NB4 (cell line): ENCODE results near the gene SND1.

Experiments used
- DNase-seq: peaks from one replicate; pipeline ENCODE4 v3.0.0; 2010; ENCODE audit warnings: low read depth
- H3K4me3 ChIP-seq: one replicate; pipeline ENCODE4 v1.5.1; 2011; ENCODE audit warnings: mild to moderate bottlenecking, low read depth, low read length, moderate library complexity
- CTCF ChIP-seq: IDR thresholded peaks from one replicate; pipeline ENCODE4 v1.5.1; 2012; ENCODE audit warnings: low read depth, low read length
- MAX ChIP-seq: IDR thresholded peaks from 2 replicates; pipeline ENCODE4 v1.6.1; 2011; ENCODE audit warnings: low read depth, low read length
- MYC ChIP-seq: IDR thresholded peaks from 2 replicates; pipeline ENCODE4 v1.6.1; 2011; ENCODE audit warnings: low read depth, low read length
- POLR2A ChIP-seq: IDR thresholded peaks from 2 replicates; pipeline ENCODE4 v1.6.1; 2011; ENCODE audit warnings: mild to moderate bottlenecking; ENCODE audit not compliant: insufficient read length; ENCODE audit errors: extremely low read depth

Gene SND1

GRCh38 chr7:127629268-127629854 lies 22.6 kb upstream of the SND1 start:
- H3K4me3 ChIP-seq: no peak overlapping the region
- TF ChIP-seq MAX: no peak
- no peak for TF ChIP-seq POLR2A
- no peak for TF ChIP-seq MYC
- TF ChIP-seq CTCF: peak; percentile 91
- DNase-seq: peak; percentile 53

- DNase-seq: no peak
- no peak overlapping the region for H3K4me3 ChIP-seq
- TF ChIP-seq CTCF: no peak
- TF ChIP-seq POLR2A: no peak
- no peak for TF ChIP-seq MAX
- no peak for TF ChIP-seq MYC
Measured at GRCh38 chr7:127632276-127632910, 19.6 kb upstream of the SND1 start.

- no peak overlapping the region for H3K4me3 ChIP-seq
- DNase-seq: peak; percentile 79
- TF ChIP-seq CTCF (no peak), MAX (no peak), MYC (no peak), POLR2A (no peak)
Measured at GRCh38 chr7:127635659-127636285, 16.2 kb upstream of the SND1 start.

- TF ChIP-seq CTCF (no peak), POLR2A (no peak), MYC (no peak), MAX (no peak)
- no peak overlapping the region for H3K4me3 ChIP-seq
- DNase-seq: no peak
Measured at GRCh38 chr7:127638197-127638596, 13.8 kb upstream of the SND1 start.

- DNase-seq: no peak
- no peak for TF ChIP-seq CTCF
- no peak for TF ChIP-seq POLR2A
- TF ChIP-seq MYC: no peak
- TF ChIP-seq MAX: no peak
Measured at GRCh38 chr7:127644484-127644883, 7.5 kb upstream of the SND1 start.

More at GRCh38 chr7:127644484-127644883, 7.5 kb upstream of the SND1 start:
- no peak overlapping the region for H3K4me3 ChIP-seq
